ENCODE measurements around the gene APBB1IP.

The APBB1IP gene

DNA sequence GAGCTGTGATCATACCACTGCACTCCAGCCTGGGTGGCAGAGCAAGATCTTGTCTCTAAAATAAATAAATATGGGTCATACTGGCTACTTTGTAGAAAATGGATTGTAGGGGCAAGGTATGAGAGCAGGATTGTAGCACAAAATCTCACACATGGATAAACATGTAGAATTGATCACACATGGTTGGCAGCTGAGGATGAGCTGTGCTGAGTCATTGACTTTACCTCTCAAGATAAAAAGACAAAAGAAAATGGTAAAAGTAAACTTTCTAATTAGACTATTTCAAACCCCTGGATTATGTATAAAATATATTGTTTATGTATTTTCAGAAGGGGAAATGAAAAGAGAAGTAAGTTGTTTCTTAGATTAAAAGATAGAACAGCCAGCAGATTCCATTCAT is 69.3 kb downstream of the APBB1IP start:
- no peak for DNase-seq (ENCODE audit: low read depth)

DNA sequence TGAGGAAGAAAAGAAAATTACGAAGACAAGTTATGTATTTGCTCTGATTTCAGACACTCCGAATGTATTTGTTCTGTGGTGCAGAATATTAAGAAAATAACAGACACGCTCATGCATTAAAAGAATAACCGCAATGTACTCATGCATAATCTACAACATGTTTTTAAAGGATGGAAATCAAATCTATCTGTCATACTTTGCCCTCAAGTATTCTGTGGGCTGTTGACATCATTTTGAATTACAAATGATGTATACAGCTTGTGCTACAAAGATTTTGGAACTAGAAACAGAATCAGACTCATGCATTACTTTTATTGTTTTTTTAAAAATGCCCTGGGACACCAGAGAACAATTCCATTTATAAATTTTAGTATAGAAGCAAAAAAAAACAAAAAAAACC is 69.9 kb downstream of the APBB1IP start:
- DNase-seq (ENCODE audit: low read depth), result no peak

DNA sequence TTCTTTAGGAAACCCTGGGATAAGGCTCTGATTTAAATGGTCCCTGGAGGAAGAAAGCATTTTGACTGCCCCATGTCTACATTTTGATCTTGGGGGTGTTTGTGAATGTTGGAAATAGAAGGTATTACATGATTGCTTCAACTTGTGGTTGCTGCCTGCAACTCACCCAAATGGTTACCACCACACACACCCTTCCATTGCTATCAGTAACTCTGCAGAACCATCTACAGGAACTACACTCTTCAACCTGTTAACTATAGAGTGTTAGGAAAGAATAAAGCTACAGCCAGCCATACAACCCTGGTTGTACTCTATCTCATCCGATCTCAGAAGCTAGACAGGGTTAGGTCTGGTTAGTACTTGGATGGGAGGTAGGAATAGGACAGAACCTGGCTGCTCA is 71.2 kb downstream of the APBB1IP start:
- no peak for DNase-seq (ENCODE audit: low read depth)

DNA sequence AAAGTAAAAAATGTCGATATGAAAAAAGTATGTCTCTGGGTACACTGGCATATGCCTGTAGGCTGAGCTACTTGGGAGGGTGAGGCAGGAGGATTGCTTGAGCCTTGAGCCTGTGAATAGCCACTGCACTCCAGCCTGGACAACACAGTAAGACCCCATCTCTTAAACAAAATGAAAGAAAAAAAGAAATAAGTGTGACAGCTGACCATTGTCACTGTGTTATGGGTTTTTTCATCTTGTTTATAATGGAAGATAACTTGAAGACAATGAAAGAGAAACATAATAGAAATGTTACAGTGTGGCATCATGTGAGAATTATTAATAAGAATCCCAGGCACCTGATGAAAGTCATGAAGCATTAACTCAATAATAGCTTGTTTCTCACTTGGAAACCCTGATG is 75.0 kb downstream of the APBB1IP start:
- DNase-seq (ENCODE audit: low read depth), result no peak

DNA sequence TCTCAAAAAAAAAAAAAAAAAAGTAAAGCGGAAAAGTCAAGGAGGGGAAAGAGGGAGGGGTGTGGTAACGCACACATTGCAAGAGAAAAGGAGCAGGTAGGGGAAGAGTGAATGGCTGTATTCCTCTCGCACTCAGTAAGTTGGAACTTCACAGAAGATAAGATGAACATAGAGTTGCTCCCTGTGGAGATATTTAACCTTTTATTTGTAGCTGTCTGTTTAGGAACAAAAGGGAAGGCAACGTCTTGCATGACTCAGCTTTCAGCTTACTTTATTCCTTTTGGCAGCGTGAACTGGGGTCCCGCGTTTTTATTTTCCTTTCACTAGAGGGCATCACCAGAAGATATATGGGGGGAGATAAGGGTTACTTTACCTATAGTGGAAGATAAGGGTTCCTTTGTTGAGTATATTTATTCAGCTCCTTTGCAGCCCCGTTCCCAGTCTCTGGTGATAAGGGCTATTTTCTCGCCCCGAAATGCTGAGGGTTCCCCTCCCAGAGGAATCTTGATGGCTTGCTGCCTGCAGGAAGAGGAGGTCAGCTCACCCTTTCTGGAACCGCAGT is 78.5 kb downstream of the APBB1IP start:
- no peak for DNase-seq (ENCODE audit: low read depth)

- DNase-seq (ENCODE audit: low read depth), result no peak
These were observed 79.2 kb downstream of the APBB1IP start for GRCh38 chr10:26517141-26517867.

GRCh38 chr10:26519803-26520202 is 81.7 kb downstream of the APBB1IP start:
- DNase-seq (ENCODE audit: low read depth), result no peak

GRCh38 chr10:26520575-26520974 is 82.4 kb downstream of the APBB1IP start:
- no peak for DNase-seq (ENCODE audit: low read depth)

DNA sequence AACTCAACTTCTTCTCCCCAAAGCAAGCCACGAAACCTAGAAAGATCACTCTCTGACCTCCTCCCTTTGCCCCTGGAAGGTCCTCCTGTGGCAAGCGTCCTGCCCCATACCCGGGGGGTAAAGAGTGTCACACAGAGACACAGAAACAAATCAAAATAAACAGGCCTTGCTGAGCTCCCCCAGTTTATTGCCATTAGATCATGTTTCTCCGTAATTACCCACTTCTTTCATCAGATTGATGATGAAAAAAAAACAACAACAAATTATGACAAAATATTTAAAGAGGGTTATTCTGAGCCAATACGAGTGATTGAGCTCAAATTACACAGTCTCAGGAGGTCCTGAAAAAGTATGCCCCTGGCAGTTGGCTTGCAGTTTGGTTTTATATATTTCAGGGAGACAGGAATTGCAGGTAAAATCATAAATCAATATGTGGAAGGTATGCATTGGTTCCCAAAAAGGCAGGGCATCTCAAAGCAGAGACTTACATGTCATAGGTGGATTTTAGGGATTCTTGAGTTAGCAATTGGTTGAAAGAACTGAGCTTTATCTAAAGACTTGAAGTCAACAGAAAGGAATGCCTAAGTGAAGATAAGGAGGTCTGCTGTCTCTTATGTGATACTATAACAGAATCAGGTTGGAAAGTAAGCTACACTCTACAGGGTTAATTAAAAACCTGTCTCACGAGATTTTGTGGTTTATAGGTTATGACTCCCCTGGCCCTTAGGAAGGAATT is 86.2 kb downstream of the APBB1IP start:
- DNase-seq (ENCODE audit: low read depth), result no peak

GRCh38 chr10:26525586-26525985 is 87.4 kb downstream of the APBB1IP start:
- no peak for DNase-seq (ENCODE audit: low read depth)

- no peak for DNase-seq (ENCODE audit: low read depth)
These were observed 88.9 kb downstream of the APBB1IP start for GRCh38 chr10:26527018-26527417.

- no peak for DNase-seq (ENCODE audit: low read depth)
These were observed 89.9 kb downstream of the APBB1IP start for GRCh38 chr10:26528048-26528447.

DNA sequence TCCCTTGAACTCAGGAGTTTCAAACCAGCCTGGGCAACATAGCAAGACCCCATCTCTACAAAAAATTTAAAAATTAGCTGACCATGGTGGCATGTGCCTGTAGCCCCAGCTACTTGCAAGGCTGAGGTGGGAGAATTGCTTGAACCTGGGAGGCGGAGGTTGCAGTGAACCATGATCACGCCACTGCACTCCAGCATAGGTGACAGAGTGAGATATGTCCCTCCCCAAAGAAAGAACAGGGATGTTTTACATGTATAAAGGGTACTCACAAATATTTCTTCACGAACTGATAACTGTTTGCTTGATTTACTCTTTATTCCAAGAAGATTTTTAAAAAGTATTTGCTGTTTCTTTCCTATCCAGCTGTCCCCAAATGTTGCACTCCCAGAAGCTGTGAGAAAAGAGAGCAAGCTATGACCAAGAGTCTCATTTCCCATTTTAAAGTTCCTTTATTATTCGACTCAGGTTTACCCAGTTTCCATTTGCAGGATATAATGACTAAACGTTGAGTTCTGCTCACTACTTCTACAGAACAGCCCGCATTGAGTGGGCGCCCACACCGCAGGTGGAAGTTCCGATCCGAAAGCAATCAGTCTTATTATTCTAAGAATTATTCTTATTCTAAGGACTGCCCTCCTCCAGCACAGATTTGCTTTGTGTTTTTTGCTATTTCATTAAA is 90.7 kb downstream of the APBB1IP start:
- DNase-seq (ENCODE audit: low read depth), result no peak

DNA sequence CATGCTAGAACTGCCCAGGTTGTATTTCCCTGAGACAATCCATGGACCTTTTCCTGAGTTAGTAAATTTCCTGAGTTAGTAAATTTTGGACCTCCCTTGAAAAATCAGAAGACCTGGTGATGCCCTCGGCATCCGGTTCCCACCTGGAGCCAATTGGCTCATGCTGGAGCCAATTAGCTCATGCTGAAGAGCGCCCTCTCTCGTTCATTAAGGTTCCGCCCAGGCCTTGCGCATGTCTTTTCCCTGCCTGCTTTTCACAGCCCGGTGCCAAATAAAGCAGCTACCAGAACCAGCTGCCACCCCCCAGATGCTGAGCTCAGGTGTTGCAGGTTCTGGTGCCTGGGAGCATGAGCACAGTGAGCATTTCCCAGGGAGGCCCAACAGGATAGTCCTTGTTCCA is 96.2 kb downstream of the APBB1IP start:
- no peak for DNase-seq (ENCODE audit: low read depth)

DNA sequence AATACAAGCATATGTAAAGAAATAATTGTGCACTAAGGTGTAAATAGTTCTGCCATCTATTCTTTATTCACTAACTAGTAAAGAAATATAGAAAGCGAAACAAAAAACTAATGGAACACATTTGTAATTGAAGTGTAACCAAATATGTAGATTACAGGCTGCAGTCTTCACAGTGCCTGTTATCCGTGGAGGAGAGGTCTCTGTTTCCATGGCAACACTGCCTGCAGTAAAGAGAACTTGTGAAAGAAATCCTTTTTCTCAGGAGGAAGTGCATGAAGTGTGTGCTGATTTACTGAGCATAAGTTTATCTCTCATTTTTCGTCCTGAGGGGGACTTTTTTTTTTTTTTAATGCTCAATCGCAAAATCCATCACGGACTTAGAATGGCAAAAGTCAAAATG is 102.5 kb downstream of the APBB1IP start:
- no peak for DNase-seq (ENCODE audit: low read depth)

GRCh38 chr10:26543567-26544306 is 105.6 kb downstream of the APBB1IP start:
- no peak for DNase-seq (ENCODE audit: low read depth)

DNA sequence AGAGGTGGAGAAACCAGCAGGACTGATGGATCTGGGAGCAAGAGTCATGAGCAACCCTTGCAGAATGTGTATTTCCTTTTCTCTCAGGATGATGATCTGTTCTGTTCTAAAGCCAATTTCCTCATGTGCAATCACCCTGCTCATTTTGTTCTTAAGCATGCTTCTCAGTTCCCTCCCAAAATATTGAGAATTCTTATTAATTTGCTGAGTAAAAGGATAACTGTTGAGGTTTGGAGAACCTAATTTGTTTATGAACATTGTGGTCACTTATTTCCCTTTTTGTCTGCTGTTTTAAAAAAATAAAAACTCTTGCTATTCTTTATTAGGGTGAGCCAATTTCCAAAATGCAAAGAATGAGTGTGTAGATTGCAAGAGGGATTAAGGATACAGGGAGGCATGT is 106.8 kb downstream of the APBB1IP start:
- no peak for DNase-seq (ENCODE audit: low read depth)

DNA sequence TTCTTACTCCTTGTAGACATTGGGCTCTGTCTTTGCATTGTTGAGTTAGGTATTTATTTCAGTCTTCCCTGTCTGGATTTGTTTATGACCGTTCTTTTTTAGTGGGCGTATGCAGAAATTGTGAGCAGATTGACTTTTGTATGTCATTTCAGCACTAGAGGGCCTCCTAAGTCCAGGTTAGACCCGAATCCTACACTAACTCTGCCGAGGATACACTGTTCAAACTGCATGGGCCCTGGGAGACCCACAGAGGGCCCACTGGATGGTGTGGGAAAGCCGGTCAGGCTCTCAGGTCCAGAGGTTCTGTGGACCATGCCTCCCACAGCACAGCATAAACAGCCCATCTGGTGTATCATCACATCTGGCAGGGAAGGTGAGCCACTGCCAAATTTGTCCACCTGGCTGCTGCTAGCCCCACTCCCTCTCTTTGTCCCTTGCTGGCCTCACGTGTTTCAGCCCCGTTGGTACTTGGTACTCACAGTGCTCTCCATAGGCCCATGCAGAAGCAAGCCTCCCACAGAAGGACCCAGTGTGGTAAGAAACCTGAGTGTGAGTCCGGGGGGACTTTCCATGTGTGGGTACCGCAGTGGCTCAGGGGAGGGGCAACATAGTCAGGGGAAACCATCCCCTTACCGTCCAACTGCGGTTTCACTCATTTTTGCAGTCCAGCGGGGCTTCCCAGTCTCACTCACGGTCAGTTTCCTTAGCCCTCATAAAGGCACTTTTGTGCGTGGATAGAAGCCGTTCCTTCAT is 112.8 kb downstream of the APBB1IP start:
- no peak for DNase-seq (ENCODE audit: low read depth)

DNA sequence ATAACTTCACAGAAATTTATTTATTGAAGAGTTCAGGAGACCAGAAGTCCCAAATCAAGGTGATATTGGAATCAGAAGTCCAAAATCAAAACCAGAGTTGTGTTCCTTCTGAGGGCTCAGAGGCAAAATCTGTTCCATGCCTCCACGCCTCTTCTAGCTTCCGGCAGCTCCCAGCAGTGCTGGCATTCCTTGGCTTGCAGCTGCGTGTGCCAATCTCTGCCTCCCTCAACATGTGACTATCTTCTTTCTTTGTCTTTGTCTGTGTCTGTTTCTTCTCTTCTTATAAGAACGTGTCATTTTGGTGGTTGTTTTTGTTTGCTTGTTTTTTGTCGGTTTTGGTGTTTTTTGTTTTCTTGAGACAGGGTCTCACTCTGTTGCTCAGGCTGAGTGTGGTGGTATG is 116.1 kb downstream of the APBB1IP start:
- DNase-seq (ENCODE audit: low read depth), result no peak

- no peak for DNase-seq (ENCODE audit: low read depth)
These were observed 117.7 kb downstream of the APBB1IP start for GRCh38 chr10:26555719-26556368.

Data from T-helper 22 cell (primary cell).